ENCODE results near the gene GSTM2. TPM values are rescaled to one million over a fixed set of nuclear protein-coding genes. Genes with fewer than 3 reads are reported as not detected.
A peak's percentile ranks its signal among the peaks of the same experiment; 100 is the strongest.
"Not testable (repeated sequence)": the region's sequence is repeated elsewhere in the genome, so short reads cannot be mapped to it uniquely, and the experiment has no call there.

The GSTM2 gene
- total RNA-seq, 1 donor from 2014 or later, result 75.6 TPM

GRCh38 chr1:109677459-109677858 lies 9.6 kb downstream of the GSTM2 start:
- no peak overlapping the region for H3K27ac Mint-ChIP-seq
- no peaks in the 10 kb centered on the region for H3K27me3 Mint-ChIP-seq
- TF ChIP-seq, protein P1, sequence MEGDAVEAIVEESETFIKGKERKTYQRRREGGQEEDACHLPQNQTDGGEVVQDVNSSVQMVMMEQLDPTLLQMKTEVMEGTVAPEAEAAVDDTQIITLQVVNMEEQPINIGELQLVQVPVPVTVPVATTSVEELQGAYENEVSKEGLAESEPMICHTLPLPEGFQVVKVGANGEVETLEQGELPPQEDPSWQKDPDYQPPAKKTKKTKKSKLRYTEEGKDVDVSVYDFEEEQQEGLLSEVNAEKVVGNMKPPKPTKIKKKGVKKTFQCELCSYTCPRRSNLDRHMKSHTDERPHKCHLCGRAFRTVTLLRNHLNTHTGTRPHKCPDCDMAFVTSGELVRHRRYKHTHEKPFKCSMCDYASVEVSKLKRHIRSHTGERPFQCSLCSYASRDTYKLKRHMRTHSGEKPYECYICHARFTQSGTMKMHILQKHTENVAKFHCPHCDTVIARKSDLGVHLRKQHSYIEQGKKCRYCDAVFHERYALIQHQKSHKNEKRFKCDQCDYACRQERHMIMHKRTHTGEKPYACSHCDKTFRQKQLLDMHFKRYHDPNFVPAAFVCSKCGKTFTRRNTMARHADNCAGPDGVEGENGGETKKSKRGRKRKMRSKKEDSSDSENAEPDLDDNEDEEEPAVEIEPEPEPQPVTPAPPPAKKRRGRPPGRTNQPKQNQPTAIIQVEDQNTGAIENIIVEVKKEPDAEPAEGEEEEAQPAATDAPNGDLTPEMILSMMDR (conservative IDR thresholded peaks at IDR 0.05), result no peak
- H3K9me3 Mint-ChIP-seq, result no peaks in the 10 kb centered on the region
- DNase-seq (ENCODE audit: extremely low spot score, unreplicated experiment), result no peak
- no peaks in the 10 kb centered on the region for H3K4me1 Mint-ChIP-seq (ENCODE audit: unreplicated experiment)
- H3K4me3 Mint-ChIP-seq, result no peak overlapping the region
- H3K36me3 Mint-ChIP-seq, result no peaks in the 10 kb centered on the region

DNA sequence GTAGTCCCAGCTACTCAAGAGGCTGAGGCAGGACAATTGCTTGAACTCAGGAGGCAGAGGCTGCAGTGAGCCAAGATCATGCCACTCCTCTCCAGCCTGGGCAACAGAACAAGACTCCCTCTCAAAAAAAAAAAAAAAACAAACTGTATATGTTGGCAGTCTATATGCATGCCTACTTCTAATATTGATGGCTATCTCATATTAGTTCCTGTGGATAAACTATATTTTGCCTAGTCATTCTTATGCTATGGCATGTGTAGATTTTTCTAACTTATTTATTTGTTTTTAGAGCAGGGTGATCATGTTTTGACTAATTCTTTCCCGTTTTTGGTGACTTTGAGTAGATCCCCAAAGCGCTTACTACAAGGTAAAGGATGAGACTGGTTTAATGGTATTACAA lies 10.8 kb downstream of the GSTM2 start:
- H3K27ac Mint-ChIP-seq; H3K9me3 Mint-ChIP-seq; H3K4me3 Mint-ChIP-seq; H3K36me3 Mint-ChIP-seq; H3K27me3 Mint-ChIP-seq; H3K4me1 Mint-ChIP-seq (ENCODE audit: unreplicated experiment); DNase-seq (ENCODE audit: extremely low spot score, unreplicated experiment): not testable (repeated sequence)

- not testable (repeated sequence) for H3K4me1 Mint-ChIP-seq (ENCODE audit: unreplicated experiment); H3K27ac Mint-ChIP-seq; H3K36me3 Mint-ChIP-seq; H3K9me3 Mint-ChIP-seq; H3K4me3 Mint-ChIP-seq; H3K27me3 Mint-ChIP-seq; DNase-seq (ENCODE audit: extremely low spot score, unreplicated experiment)
Observed at GRCh38 chr1:109684777-109685176, 16.9 kb downstream of the GSTM2 start.

GRCh38 chr1:109685399-109685798 lies 17.5 kb downstream of the GSTM2 start:
- not testable (repeated sequence) for H3K4me1 Mint-ChIP-seq (ENCODE audit: unreplicated experiment); H3K27me3 Mint-ChIP-seq; H3K4me3 Mint-ChIP-seq; H3K9me3 Mint-ChIP-seq; H3K36me3 Mint-ChIP-seq; DNase-seq (ENCODE audit: extremely low spot score, unreplicated experiment); H3K27ac Mint-ChIP-seq

DNA sequence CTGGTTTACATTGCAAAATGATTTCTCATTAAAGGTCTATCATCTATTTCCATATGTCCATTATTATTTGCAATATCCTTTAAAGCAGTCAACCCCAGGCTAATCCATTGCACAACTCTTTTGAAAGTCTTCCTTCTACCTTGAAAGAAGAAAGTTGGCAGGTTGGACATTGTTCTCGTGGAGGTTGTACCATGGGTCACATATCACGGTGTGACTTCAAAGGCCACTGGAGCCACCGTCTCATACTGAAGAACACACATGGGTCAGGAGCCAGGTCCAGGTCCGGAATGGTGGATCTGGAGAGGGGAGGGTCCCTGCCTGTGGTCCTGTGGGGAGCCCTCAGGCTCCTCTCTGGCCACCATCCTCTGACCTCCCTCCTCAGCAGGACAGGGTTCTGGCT lies 18.0 kb downstream of the GSTM2 start:
- H3K4me3 Mint-ChIP-seq; H3K36me3 Mint-ChIP-seq; H3K4me1 Mint-ChIP-seq (ENCODE audit: unreplicated experiment); DNase-seq (ENCODE audit: extremely low spot score, unreplicated experiment); H3K27ac Mint-ChIP-seq; H3K9me3 Mint-ChIP-seq; H3K27me3 Mint-ChIP-seq: not testable (repeated sequence)

GRCh38 chr1:109687109-109687508 lies 19.3 kb downstream of the GSTM2 start:
- not testable (repeated sequence) for H3K4me1 Mint-ChIP-seq (ENCODE audit: unreplicated experiment); H3K9me3 Mint-ChIP-seq; H3K36me3 Mint-ChIP-seq; H3K27me3 Mint-ChIP-seq; DNase-seq (ENCODE audit: extremely low spot score, unreplicated experiment)
- Mint-ChIP-seq H3K4me3 (peak overlapping the region; percentile 80), H3K27ac (peak overlapping the region; percentile 48)

- Mint-ChIP-seq H3K27ac (peak within 1 kb of the TSS; percentile 48), H3K9me3 (no peaks in the 10 kb centered on the region), H3K4me3 (peak within 1 kb of the TSS; percentile 80), H3K4me1 (ENCODE audit: unreplicated experiment) (no peaks in the 10 kb centered on the region), H3K27me3 (no peaks in the 10 kb centered on the region), H3K36me3 (no peaks in the 10 kb centered on the region)
- TF ChIP-seq, protein P1 (conservative IDR thresholded peaks at IDR 0.05), result peak; percentile 30
- no peak for DNase-seq (ENCODE audit: extremely low spot score, unreplicated experiment)
Observed at GRCh38 chr1:109687641-109688499, 20.0 kb downstream of the GSTM2 start, which contains the start of gene GSTM1. GSTM1 (plus strand) TSS chr1:109687817; CDS start chr1:109687874, 57 bp downstream.

- Mint-ChIP-seq H3K36me3 (no peaks in the 10 kb centered on the region), H3K27ac (peak overlapping the region; percentile 22), H3K27me3 (no peaks in the 10 kb centered on the region), H3K9me3 (no peaks in the 10 kb centered on the region), H3K4me1 (ENCODE audit: unreplicated experiment) (no peaks in the 10 kb centered on the region), H3K4me3 (peak overlapping the region; percentile 30)
- DNase-seq (ENCODE audit: extremely low spot score, unreplicated experiment), result no peak
- TF ChIP-seq, protein P1 (conservative IDR thresholded peaks at IDR 0.05), result no peak
Observed at GRCh38 chr1:109689844-109690405, 22.1 kb downstream of the GSTM2 start.

All from type B pancreatic cell (in vitro differentiated cells).